GM19240 (cell line): ENCODE data around the gene TMEM217.

Experiments
- DNase-seq: peaks from one replicate; pipeline ENCODE4 v3.0.0; 2011; ENCODE audit warnings: low spot score; ENCODE audit not compliant: insufficient read length

Gene TMEM217

GRCh38 chr6:37244430-37245310 is 13.3 kb downstream of the TMEM217 start:
- no peak for DNase-seq

GRCh38 chr6:37243816-37244370 is 14.1 kb downstream of the TMEM217 start:
- no peak for DNase-seq

- no peak for DNase-seq
Measured at GRCh38 chr6:37243131-37243815, 14.7 kb downstream of the TMEM217 start.

DNA sequence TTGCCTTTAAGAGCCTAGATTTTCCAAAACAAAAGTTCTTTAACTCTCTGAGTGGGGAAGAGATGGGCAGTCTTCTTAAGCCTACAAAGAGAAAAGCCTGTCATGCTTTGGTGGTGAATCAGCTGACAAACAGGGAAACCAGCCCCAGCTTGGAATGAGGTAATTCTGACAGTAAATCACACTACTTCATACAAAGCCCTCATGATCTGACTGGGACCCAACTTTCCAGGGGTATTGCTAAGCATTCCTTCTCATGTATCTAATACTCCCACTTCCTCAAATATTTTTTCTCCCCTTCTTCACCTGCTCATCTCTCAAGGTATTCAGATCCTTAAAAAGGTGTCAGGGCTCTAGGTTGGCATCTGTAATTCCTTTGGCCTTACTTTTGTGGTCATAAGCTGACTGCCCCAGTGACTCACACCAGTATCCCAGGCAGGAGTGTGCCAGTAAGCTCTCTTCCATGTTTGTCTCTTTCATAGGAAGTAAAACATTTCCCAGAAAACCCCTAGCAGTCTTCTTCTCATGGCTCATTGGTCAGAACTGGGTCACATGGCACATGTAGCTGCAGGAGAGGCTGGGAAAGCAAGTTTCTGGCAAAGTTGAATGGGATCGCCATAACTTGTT is 15.4 kb downstream of the TMEM217 start:
- DNase-seq: no peak

DNA sequence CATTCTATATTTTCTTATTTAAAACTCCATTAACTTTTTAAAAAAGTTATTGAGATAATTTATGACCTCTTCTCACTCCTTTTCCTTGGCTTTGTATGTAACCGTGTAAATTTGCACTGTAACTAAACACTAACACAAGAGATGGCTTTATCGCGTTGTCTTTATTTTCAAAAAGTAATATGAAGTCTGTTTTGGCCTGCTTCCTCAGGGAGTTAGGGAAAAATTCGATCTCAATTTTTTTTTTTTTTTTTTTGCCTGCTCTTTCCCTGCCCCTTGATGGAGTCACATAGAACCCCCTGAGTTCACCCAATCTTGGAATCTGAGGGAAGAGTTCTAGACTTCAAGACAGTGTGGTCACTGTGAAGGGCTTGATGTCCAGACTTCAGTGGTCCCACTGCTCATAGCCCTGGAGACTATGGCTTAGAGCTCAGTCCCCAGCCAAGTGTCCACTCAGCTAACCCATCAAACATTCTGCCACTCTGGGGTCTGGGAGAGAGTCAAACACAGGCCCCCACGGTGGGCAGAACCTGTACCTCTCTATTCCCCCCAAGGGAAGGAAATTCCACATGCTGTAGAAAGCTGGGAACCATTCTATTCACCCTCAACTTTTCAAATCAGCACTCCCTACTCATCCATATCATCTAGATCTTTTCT is 16.0 kb downstream of the TMEM217 start:
- no peak for DNase-seq

DNA sequence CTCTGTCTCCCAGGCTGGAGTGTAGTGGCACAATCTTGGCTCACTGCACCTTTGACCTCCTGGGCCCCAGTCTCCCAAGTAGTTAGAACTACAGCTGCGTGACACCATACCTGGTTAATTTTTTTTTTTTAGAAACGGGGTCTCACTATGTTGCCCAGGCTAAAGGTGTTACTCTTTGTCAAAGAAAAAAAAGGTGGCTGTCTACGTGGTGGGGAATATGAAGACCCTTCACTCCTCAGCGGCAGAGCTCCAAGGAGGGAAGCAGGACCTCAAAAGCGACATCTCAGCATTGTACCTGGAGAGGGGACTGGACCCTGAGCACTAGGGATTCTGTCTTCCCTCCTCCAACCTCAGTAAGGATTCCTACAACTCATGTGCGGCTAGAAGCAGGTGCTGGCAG is 16.8 kb downstream of the TMEM217 start:
- DNase-seq: no peak

GRCh38 chr6:37239950-37240713 is 17.8 kb downstream of the TMEM217 start:
- DNase-seq: no peak

DNA sequence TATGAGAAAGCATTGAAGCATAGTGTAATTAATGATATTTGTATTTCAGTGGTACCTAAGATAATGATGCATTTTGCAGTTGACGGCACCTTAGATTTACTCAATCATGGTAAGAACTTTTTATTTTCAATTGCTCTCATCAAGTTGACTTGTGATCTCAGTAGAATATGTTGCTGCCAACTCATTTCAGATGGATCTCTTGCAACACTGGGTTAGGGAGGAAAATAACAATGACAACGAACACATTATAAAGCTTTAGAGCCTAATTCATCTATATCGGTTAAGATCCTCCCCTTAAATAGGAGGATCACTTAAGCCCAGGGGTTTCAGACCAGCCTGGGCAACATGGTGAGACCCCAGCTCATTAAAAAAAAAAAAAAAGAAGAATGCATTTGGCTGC is 18.4 kb downstream of the TMEM217 start:
- DNase-seq: no peak

GRCh38 chr6:37238381-37238780 is 19.6 kb downstream of the TMEM217 start:
- no peak for DNase-seq

GRCh38 chr6:37237789-37238188 is 20.2 kb downstream of the TMEM217 start:
- DNase-seq: no peak

- no peak for DNase-seq
Measured at GRCh38 chr6:37236921-37237320, 21.0 kb downstream of the TMEM217 start.

DNA sequence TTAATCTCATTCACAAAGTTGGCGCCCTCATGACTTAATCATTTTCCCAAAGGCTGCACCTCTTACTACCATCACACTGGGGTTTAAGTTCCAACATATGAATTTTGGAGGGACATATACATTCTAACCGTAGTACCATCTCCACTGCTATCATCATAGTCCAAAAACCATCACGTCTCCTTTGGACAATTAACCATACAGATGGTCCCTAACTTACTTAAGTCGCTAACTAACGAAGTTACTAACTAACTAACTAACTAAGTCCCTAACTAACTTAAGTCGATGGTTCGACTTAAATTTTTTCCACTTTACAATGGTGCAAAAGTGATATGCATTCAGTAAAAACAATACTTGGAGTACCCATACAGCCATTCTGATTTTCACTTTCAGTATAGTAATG is 24.4 kb downstream of the TMEM217 start:
- no peak for DNase-seq

- no peak for DNase-seq
Measured at GRCh38 chr6:37232430-37233017, 25.4 kb downstream of the TMEM217 start.

GRCh38 chr6:37230104-37230503 is 27.8 kb downstream of the TMEM217 start:
- no peak for DNase-seq

- DNase-seq: no peak
Measured at GRCh38 chr6:37225350-37226169, 32.4 kb downstream of the TMEM217 start.

GRCh38 chr6:37222992-37223391 is 35.0 kb downstream of the TMEM217 start:
- DNase-seq: no peak

DNA sequence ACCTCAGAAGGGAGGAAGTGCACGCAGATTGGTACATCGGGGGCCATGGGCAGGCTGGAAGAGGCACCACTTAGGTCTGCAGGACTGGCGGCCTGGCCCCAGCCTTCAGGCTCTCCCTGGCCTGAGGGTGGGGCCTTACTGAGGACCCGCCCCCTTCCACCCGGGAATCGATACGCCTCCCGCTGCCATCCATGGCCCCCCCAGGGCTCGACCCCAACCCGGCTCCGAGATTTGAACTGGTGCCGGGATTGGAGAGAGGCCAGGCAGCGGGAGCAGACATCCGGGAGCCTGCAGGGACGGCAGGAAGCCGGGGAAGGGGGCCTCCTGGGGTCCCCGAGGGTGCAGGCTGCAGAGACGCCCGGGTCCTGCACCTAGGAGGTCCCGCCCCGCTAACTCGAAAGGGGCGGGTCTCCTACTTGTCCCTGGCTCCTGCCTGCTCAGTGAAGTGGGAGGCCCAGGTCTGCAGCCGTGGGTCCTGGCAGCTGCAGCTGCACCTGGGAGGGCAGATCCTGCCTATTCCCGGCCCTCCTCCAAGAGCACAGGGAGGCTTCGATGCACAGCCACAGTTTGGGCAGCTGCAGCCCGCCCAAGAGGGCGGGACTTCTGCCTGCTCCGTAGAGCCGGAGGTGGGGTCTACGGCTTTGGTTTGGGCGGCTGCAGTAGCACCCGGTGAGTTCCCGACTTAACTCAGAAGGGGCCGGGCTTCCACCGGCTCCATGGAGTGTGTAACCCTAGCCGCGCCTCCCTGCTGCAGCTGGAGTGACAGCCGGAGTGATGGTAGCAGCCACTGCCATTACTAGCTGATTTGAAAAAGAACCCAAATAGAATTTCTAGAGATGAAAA is 35.6 kb downstream of the TMEM217 start:
- DNase-seq: peak; percentile 80

GRCh38 chr6:37221585-37222124 is 36.3 kb downstream of the TMEM217 start:
- no peak for DNase-seq
